Activated CD8-positive, alpha-beta memory T cell treated with anti-CD3 and anti-CD28 coated beads for 1 hour (primary cell): ENCODE data around the gene COL18A1.
"Not testable (repeated sequence)": the region's sequence is repeated elsewhere in the genome, so short reads cannot be mapped to it uniquely, and the experiment has no call there.

Experiments
- DNase-seq, 2 donors: peaks; one replicate each; pipeline ENCODE4 v3.0.0-alpha.2; 2020; ENCODE audit warnings: low read depth in 1 of 2; ENCODE audit errors: extremely low read depth in 1 of 2

The COL18A1 gene

DNA sequence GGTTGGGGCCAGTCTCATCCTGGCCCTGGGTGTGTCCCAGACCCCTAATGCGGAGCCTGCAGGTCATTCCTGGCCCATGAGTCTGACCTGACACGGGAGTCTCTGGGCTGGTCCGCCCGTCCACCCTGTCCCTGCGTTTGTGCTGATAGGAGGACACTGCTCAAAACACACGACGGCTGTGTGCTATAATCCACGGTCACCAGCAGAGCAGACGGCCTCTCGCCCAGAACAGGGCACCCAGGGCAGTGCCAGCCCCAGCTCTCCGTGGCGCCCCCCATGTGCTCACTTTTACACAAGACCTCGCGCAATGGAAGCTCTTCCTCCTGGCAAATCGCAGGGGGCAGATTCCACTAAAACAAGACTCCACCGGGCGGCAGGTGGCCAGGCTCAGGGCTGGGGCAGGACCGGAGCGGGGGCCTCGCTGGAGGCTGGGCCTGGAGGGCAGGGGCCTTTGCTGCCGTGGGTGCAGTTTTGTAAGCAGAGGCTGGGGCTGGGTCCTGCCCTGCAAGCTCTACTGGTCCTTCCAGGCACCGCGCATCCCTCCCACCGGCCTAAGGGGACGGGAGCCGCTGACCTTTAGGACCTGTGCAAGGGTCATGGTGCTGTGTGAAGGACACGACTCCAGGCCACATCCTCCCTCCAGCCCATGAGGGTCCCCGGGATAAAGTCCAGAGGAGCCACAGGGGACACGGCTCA lies 147.9 kb downstream of the COL18A1 start:
- no peak for DNase-seq

DNA sequence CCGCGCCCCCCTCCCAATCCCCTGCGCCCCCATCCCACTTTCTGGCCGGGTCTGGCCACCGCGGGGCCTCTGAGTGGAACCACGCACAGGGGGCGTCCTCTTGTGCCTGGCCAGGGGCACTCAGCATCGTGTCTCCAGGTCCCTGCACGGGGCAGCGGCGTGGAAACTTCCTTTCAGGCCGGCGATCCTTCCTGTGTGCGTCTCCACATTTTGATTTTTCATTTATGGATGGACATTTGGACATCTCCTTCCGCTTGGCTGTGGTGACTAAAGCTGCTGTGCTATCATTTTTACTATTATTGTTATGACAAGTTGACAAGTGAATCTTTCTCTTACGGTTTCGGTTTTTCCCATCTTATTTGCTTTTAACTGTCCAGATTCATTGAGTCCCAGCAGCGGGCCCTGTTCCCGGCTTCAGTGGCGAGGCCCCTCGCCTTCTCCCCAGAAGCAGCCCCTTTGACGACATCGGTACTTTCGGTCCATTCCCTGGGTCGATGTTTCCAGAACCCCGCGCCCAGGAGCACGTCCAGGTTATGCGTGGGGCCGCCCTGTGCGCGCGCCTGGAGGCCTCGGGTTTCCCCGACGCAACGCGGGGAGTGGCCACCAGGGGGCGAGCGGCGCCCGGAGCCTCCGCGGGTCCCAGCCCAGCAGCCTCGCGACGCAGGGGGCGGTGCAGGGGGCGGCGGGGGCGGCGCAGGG lies 149.7 kb downstream of the COL18A1 start:
- peak; percentile 58 to 93 for DNase-seq

DNA sequence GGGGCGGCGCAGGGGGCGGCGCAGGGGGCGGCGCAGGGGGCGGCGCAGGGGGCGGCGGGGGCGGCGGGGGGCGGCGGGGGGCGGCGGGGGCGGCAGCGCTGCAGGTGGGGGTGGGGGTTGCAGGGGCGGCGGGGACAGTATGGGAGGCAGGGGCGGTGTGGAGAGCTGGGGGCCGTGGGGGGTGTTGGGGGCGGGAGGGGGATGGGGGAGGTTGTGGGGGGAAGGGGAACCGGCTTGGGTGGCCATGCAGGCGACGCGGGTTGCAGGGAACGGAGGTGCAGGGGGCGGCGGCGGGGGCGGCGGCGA lies 150.2 kb downstream of the COL18A1 start:
- no peak for DNase-seq

DNA sequence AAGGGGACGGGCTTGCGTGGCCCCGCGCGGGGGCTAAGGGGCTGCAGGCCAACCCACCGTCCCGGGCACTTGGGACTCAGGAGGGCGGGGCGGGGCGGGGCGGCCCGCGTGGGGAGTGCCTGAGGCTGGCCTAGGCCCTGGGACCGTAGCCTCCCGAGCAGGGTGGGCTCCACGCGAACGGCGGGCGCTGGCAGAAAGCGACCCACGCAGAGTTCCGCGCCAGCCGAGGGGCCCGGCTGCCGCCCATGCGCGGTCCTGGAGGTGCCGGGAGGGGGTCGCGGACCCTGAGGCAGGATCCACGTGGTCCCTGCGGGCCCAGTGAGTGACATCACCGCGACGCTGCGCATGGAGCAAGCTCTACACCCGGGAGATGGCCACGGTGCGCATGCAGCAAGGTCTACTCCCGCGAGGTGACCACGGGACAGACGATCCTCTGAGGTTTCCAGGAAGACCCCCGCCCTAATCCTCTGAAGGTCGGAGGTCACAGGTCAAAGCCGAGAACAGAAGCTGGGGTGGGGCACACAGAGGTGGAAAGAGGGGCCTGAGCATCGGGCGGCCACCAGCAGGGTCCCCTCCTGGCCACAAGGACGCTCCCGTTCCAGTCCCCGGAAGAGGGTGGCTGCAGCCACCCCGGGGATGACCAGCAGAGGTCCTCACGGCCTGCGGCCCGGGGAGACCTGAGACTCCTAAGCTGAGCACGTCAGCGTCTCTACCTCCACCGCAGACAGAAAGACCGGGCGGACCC lies 150.8 kb downstream of the COL18A1 start:
- DNase-seq: peak in 1 of 2 donors; percentile 34

DNA sequence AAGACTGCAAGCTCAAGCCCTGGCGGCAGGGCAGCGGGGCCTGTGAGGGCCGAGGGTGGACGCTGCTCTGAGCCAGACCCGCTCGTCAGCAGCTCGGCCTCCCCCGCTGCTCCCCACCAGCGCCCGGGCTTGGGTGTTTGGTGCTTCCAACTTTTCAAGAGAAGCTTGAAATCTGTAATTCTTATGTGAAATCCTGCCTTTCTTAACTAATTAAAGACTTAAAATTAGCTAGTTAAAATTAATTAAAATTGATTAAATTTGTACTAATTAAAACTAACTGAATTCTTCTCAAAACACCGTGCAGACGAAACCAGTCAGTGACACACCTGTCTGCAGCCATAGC lies 151.3 kb downstream of the COL18A1 start:
- no peak for DNase-seq

DNA sequence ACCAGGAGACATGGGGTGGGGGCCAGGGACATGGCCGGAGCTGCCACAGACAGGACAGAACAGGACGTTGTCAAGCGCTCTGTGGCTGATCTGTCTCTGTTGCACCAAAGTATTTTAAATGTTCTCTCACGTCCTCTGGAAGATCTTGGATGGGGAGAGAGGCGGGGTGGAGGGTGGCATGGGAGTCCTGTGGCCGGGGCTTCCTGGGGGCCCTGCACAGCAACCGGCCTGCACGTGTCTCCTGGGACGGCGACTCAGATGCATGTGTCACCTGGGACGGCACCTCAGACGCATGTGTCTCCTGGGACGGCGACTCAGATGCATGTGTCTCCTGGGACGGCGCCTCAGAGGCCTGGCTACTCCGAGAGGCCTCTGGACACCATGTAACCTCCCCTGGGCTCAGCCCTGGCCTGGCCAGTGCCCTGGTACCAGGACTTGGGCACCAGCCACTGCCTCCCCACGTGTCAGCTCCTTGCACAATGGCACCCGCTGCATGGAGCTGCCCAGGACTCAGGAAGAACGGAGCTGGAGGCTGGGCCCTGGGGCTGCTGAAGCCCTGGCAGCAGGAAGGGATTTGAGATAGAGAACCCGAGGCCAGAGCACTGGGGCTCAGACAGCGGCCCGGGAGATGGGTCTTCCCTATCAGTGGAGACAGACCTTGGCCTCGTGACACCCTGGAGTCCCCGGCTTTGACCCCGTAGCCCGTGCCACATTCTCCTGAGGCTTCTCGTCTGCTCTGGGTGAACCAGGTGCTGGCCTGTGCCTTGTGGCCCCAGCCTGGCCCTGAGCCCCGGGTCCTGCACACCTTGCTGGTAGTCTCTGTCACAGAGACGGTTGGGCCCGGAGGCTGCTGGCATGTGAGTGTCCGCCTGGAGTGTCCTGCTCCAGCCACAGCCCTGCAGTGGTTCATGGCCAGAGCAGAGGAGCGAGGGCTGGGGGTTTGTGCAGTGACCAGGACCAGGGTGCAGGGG lies 152.0 kb downstream of the COL18A1 start:
- no peak for DNase-seq

DNA sequence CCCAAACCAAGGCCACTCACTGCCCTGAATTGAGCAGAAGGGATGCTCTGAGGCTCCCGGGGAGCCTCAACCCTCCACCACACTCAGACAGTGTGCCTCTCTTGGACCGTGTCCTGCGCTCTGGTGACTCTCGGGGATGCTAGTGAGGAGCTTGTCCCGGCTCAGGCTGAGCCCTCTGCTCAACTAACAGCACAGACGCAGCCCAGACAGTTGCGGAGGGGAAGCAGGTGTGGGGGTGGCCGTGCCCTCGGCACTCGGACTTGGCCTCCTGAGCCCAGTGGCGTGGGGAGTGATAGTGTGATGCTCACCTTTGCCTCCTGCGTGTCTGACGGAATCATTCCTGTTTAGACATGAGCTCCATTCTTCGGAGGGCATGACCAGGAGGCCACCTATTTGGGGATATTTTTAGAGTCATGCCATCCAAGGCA lies 152.7 kb downstream of the COL18A1 start:
- no peak for DNase-seq

DNA sequence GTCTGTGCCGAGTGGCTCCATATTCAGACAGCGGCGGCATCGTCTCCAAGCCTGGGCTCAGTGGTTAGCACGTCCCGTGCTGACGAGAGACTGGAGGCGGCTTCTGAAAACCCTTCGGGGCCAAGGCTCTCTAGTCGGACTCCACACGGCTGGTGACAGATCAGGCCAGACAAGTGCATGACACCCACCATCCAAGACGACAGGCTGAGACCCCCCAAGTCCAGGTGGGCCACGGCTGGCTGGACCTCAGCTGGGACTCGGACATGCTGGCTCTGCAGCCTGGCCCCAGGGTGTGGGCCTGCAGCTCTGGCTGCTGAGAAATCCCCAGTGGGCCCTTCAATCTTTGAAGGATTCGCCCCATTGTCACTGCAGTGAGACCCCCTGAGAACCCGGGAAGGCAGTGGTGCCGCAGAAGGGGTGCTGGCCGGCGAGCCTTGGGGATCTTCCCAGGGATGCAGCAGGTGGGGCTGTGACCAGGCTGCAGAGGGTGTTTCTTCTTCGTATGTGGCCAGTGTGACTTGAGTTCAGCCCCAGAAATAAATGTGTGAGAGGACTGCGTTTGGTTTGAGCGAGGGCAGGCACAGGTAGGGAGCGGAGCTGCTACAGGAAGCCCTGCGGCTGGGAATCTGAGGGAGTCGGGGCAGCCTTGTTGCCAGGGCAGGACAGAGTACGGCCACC lies 153.2 kb downstream of the COL18A1 start:
- DNase-seq: no peak

DNA sequence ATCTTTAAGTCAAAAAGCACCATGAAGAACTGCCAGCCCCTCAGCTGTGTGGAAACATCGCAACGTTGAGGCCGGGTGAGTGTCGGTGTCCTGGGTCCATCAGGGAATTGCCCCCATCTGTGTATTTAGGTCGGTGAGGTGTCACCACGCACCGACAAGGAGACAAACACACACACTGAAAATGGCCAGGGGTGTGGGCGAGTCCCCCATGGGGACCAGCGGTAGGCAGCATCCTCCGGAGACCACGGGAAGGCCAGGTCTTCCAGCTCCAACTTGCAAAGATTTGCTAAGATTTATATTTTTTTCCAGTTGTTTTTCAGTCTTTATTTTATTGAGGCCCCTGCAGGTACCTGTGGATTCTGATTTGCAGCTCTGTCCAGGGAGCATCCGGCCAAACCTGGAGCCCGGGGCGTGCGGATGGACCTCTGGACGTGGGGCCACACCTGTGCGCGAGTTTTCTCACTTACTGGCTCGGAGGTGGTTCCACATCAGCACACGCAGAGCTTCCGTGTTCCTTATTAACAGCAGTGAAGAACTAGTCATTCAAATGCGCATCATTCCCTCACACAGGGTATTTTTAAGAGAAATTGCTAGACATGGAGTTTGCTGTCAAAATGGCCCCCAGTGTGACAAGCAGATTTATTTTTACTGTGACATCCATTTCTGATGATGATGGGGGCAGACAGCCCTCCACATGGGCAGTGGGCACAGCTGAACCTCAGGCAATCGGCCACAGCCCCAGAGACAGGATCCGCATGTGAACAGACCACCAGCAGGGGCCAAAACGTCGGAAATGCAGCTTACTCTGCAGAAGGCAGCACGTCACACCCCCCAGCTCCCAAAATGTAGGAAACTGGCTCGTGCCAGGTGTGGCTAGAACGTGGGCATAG lies 154.5 kb downstream of the COL18A1 start:
- DNase-seq: no peak

DNA sequence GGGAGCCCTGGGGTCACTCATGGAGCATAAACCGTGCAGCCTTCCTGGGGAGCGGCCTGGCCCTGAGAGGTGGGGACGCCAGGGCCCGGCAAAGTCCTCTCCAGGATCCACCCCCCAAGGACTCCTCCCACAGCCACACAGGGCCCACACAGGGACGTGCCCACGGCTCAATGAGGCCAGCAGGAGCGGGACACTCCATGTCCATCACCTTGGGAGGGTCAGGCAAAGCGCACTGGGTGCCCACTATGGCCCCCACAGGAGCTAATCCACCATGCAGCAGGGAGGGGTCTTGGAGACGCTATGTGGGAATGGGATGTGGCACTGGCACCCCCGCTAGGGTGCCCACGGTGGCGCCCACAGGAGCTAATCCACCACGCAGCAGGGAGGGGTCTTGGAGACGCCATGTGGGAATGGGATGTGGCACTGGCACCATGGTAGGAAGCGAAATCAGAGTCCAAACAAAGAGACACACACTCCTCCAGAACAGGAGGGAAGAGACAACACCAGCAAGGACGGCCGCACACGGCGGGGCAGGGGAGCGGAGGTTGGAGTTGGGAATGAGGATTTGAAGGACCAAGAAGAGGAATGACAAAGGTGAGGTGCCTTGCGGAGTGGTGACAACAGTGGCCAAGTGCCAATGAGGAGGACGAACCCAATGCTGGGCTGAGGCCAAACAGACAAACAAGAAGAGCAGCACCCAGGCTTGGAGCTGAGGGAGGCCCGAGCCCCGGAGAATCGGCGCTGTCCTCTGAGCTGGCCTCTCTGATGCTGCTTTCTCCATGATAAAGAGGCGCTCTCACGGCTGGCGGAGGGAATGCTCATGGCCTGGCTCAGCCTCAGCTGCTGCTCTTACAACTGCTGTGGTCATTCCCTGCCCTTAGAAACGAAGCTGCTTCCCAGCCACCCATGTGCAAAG lies 155.4 kb downstream of the COL18A1 start:
- DNase-seq: no peak

DNA sequence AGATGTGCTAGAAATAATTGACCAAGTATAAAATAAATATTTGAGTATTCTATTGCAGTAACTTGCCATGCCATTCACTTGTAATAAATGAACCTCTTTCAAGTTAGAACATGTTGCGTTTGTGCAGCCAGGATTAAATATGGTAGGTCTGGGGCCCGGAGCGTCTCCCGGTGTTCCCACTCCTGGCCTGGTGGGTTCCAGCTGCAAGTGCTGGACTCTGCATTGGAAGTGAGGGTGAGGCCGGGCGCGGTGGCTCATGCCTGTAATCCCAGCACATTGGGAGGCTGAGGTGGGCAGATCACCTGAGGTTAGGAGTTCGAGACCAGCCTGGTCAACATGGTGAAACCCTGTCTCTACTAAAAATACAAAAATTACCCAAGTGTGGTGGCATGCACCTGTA lies 156.3 kb downstream of the COL18A1 start:
- DNase-seq: not testable (repeated sequence)

DNA sequence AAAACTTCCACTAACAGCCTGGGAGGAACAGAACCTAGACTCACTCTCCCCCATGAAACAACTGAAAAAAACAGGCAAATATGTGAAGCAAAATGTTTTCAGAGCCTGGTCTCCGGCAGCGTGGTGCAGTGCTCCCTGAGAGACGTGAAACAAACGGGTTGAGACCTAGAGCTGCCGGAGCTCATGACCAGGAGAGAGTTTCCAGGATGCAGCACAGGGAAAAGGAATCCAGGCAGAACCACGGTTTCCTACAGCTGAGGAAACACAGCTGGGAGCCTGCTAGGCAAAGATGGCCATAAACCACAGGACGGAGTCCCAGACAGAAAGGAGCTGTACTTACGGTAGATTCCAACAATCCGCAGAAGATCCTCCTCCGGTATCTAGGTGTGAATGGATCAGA lies 157.4 kb downstream of the COL18A1 start:
- no peak for DNase-seq

DNA sequence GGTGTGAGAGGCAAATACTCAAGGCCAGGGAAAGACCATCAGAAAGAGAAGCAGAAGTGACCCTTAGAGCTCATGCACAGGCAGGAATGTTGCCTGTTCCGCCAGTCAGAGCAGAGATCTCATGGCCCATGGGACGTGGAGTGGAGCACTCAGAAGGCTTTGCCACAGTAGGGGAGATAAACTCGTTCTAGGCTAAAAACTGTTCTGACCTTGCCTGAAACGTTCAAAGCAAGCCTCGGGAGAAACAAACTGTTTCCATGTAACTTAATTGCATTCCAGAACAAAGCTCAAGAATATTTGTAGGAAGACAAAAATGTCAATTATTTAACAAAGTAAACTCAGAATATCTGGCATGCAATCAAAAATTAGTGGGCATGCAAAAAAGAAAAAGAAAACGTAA lies 158.0 kb downstream of the COL18A1 start:
- no peak for DNase-seq
